Neural progenitor cell (in vitro differentiated cells): Measurements from ENCODE around the gene TSEN34. TPM values are rescaled to one million over a fixed set of nuclear protein-coding genes. Genes with fewer than 3 reads are reported as not detected.

Experiments used
- DNase-seq: peaks from one replicate; pipeline ENCODE4 v3.0.0-alpha.2; 2016; ENCODE audit warnings: low spot score
- H2AFZ ChIP-seq: fragments of 200-600 bp; sonication (generic); replicated peaks from 2 replicates; pipeline ENCODE4 v1.6.1; 2016; ENCODE audit warnings: antibody characterized with exemption
- H3F3A ChIP-seq: fragments of 200-600 bp; sonication (generic); 2 replicates; pipeline ENCODE4 v1.6.1; 2016; ENCODE audit warnings: antibody characterized with exemption, low read depth
- H3K27ac ChIP-seq: fragments of 200-600 bp; sonication (generic); 2 replicates; pipeline ENCODE4 v1.5.1; 2016; ENCODE audit warnings: mild to moderate bottlenecking
- H3K27me3 ChIP-seq: fragments of 200-600 bp; sonication (generic); 2 replicates; pipeline ENCODE4 v1.6.1; 2016; ENCODE audit warnings: mild to moderate bottlenecking, moderate library complexity
- H3K36me3 ChIP-seq: fragments of 200-600 bp; sonication (generic); 2 replicates; pipeline ENCODE4 v1.5.1; 2016
- H3K4me1 ChIP-seq: fragments of 200-600 bp; sonication (generic); 2 replicates; pipeline ENCODE4 v1.6.1; 2016; ENCODE audit warnings: mixed run types
- H3K4me2 ChIP-seq: fragments of 200-600 bp; sonication (generic); 2 replicates; pipeline ENCODE4 v1.6.1; 2016
- H3K4me3 ChIP-seq: fragments of 200-600 bp; sonication (generic); 2 replicates; pipeline ENCODE4 v1.5.1; 2016
- H3K79me2 ChIP-seq: fragments of 200-600 bp; sonication (generic); 2 replicates; pipeline ENCODE4 v1.6.1; 2016; ENCODE audit warnings: low read depth
- H3K9ac ChIP-seq: fragments of 200-600 bp; sonication (generic); 2 replicates; pipeline ENCODE4 v1.6.1; 2016
- H3K9me3 ChIP-seq: fragments of 200-600 bp; sonication (generic); 2 replicates; pipeline ENCODE4 v1.5.1; 2016; ENCODE audit warnings: low read depth
- H4K20me1 ChIP-seq: fragments of 200-600 bp; sonication (generic); 2 replicates; pipeline ENCODE4 v1.6.1; 2016; ENCODE audit warnings: low read depth
- H3K27ac Mint-ChIP-seq: 3 replicates; pipeline ENCODE4 v1.8.0; 2021; ENCODE audit warnings: mixed read lengths
- H3K27me3 Mint-ChIP-seq: 2 replicates; pipeline ENCODE4 v1.8.0; 2022; ENCODE audit warnings: low read depth, mild to moderate bottlenecking, inconsistent platforms, moderate library complexity, mixed read lengths; ENCODE audit not compliant: insufficient read depth
- H3K36me3 Mint-ChIP-seq: 3 replicates; pipeline ENCODE4 v1.8.0; 2021; ENCODE audit warnings: mixed read lengths
- H3K4me1 Mint-ChIP-seq: 3 replicates; pipeline ENCODE4 v1.8.0; 2021; ENCODE audit warnings: mixed read lengths
- H3K4me3 Mint-ChIP-seq: 3 replicates; pipeline ENCODE4 v1.8.0; 2021; ENCODE audit warnings: mild to moderate bottlenecking, moderate library complexity, mixed read lengths
- H3K9me3 Mint-ChIP-seq: 3 replicates; pipeline ENCODE4 v1.8.0; 2020; ENCODE audit warnings: mixed read lengths
- EZH2 ChIP-seq: fragments of 200-600 bp; sonication (generic); IDR thresholded peaks from 2 replicates; pipeline ENCODE4 v1.6.1; 2017; ENCODE audit warnings: antibody characterized with exemption, mild to moderate bottlenecking, moderate library complexity
- EZH2phosphoT487 ChIP-seq: fragments of 200-600 bp; sonication (generic); IDR thresholded peaks from 2 replicates; pipeline ENCODE4 v1.6.1; 2017; ENCODE audit warnings: antibody characterized with exemption
- total RNA-seq: library from RNA; depleted of rRNA; stranded (reverse); fragments of >200 nt; gene quantifications from 2 replicates; pipeline ENCODE4 v1.2.3, GENCODE V29; 2015; ENCODE audit warnings: low replicate concordance
- TF ChIP-seq, protein P1 (sequence below): fragments of 200-600 bp; sonication (generic); IDR thresholded peaks from 2 replicates; pipeline ENCODE4 v1.5.1; 2017; ENCODE audit warnings: antibody characterized with exemption, mild to moderate bottlenecking

Gene TSEN34
- total RNA-seq, 1 donor from 2014 or later: 10.3 TPM

DNA sequence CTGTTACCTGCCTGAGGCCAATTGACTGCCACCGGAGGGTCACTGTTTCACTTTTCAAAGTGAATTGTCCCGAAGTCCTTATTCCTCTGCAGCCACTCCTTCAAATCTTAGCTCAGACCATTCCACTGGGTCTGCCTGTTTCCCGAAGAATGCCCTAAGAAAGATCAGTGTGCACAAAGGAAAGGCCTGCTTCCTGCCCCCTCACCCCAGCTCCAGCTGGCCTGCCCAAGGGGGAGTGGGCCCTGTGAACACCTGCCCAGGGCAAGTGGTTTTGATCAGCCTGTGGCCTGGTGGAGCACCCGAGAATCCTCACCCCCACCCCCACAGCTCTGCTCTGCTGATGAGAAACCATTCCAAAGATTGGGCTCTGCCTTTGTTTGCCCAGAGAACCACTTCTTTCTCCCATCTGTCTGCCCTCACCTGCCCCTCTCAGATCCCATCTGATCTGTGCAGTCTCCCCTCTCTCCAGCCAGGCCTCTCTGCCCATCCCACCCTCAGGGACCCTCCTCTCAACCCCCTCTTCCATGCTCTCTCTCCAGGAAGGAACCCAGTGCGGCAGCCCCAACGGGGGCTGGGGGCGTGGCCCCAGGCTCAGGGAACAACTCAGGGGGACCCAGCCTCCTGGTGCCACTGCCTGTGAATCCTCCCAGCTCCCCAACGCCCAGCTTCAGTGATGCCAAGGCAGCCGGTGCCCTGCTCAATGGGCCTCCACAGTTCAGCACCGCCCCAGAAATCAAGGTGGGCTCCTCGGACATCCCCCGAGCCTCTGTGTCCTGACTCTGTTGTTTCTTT, 41.9 kb upstream of the TSEN34 start:
- Histone ChIP-seq H3K4me2 (no peak overlapping the region), H4K20me1 (peaks cover 27% of the 10 kb centered on the region), H3K4me1 (no peaks in the 10 kb centered on the region), H3K9ac (no peak overlapping the region), H3K36me3 (no peaks in the 10 kb centered on the region), H3K79me2 (no peaks in the 10 kb centered on the region), H3F3A (peaks cover 13% of the 10 kb centered on the region), H2AFZ (no peak overlapping the region), H3K27ac (no peak overlapping the region), H3K4me3 (no peak overlapping the region), H3K27me3 (no peaks in the 10 kb centered on the region), H3K9me3 (no peaks in the 10 kb centered on the region)
- H3K36me3 Mint-ChIP-seq: peaks cover 47% of the 10 kb centered on the region
- no peaks in the 10 kb centered on the region for H3K9me3 Mint-ChIP-seq
- H3K27me3 Mint-ChIP-seq: peaks cover 6% of the 10 kb centered on the region
- H3K27ac Mint-ChIP-seq: no peak overlapping the region
- DNase-seq: no peak
- TF ChIP-seq EZH2 (no peak), EZH2phosphoT487 (no peak)
- TF ChIP-seq, protein P1, sequence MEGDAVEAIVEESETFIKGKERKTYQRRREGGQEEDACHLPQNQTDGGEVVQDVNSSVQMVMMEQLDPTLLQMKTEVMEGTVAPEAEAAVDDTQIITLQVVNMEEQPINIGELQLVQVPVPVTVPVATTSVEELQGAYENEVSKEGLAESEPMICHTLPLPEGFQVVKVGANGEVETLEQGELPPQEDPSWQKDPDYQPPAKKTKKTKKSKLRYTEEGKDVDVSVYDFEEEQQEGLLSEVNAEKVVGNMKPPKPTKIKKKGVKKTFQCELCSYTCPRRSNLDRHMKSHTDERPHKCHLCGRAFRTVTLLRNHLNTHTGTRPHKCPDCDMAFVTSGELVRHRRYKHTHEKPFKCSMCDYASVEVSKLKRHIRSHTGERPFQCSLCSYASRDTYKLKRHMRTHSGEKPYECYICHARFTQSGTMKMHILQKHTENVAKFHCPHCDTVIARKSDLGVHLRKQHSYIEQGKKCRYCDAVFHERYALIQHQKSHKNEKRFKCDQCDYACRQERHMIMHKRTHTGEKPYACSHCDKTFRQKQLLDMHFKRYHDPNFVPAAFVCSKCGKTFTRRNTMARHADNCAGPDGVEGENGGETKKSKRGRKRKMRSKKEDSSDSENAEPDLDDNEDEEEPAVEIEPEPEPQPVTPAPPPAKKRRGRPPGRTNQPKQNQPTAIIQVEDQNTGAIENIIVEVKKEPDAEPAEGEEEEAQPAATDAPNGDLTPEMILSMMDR: no peak
- H3K4me1 Mint-ChIP-seq: peaks cover 2% of the 10 kb centered on the region
- no peak overlapping the region for H3K4me3 Mint-ChIP-seq

DNA sequence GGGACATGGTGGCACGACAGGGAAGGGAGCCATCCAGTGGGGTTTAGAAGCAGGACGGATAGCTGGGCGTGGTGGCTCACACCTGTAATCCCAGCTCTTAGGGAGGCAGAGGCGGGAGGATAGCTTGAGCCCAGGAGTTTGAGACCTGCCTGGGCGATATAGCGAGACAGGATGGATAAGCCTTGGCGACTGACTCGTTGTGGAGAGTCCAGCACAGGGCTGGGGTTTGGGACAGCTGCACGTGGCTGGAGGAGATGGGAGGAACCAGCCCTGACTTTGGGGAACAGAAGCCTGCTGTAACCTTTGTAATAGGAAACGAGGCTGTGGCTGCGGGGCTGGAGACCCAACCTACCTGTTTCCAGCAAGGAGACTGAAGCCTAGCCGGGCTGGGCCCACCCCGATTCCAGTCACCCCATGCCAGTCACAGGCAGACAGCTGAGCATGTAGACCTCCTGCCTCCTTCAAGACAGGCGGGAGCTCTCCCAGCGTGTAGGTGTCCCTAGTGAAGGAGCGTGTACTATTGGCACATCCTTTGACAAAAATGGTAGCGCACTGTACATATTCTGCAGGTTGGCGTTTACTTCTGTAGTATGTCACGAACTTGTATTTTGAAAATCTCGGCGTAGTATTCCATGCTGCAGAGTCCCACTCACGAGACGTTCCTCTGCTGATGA, 39.6 kb upstream of the TSEN34 start:
- TF ChIP-seq EZH2phosphoT487 (no peak), EZH2 (no peak)
- TF ChIP-seq, protein P1: no peak

DNA sequence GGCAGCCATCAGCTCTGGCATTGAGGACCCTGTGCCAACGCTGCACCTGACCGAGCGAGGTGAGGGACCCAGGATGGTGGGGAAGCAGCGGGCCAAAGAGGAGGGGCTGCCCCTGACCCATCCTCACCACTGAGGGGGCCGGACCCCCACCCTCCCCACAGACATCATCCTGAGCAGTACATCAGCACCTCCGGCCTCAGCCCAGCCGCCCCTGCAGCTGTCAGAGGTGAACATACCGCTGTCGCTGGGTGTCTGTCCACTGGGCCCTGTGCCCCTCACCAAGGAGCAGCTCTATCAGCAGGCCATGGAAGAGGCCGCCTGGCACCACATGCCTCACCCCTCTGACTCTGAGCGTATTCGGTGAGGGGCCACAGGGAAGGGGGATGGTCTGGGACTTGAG, 38.8 kb upstream of the TSEN34 start:
- no peak for DNase-seq
- H3K9ac ChIP-seq: no peak overlapping the region
- no peaks in the 10 kb centered on the region for H3K79me2 ChIP-seq
- peaks cover 30% of the 10 kb centered on the region for H3F3A ChIP-seq
- H4K20me1 ChIP-seq: peaks cover 33% of the 10 kb centered on the region
- H3K4me3 Mint-ChIP-seq: no peak overlapping the region
- no peaks in the 10 kb centered on the region for H3K4me1 ChIP-seq
- H3K27me3 ChIP-seq: no peaks in the 10 kb centered on the region
- peaks cover 2% of the 10 kb centered on the region for H3K4me1 Mint-ChIP-seq
- H2AFZ ChIP-seq: no peak overlapping the region
- no peak for TF ChIP-seq EZH2phosphoT487
- H3K9me3 ChIP-seq: no peaks in the 10 kb centered on the region
- no peak overlapping the region for H3K27ac ChIP-seq
- no peaks in the 10 kb centered on the region for H3K9me3 Mint-ChIP-seq
- peaks cover 4% of the 10 kb centered on the region for H3K27me3 Mint-ChIP-seq
- no peak overlapping the region for H3K4me3 ChIP-seq
- no peak overlapping the region for H3K27ac Mint-ChIP-seq
- H3K36me3 Mint-ChIP-seq: peaks cover 37% of the 10 kb centered on the region
- no peak overlapping the region for H3K4me2 ChIP-seq
- no peaks in the 10 kb centered on the region for H3K36me3 ChIP-seq

More for the DNA sequence above, 39.6 kb upstream of the TSEN34 start:
- H4K20me1 ChIP-seq: peaks cover 37% of the 10 kb centered on the region
- H3K9me3 ChIP-seq: no peaks in the 10 kb centered on the region
- peaks cover 25% of the 10 kb centered on the region for H3F3A ChIP-seq
- no peaks in the 10 kb centered on the region for H3K79me2 ChIP-seq
- Mint-ChIP-seq H3K27ac (peak overlapping the region; percentile 74), H3K36me3 (peaks cover 41% of the 10 kb centered on the region), H3K4me3 (peak overlapping the region; percentile 13), H3K4me1 (peaks cover 2% of the 10 kb centered on the region), H3K9me3 (no peaks in the 10 kb centered on the region), H3K27me3 (peaks cover 4% of the 10 kb centered on the region)
- DNase-seq: no peak
- no peak overlapping the region for H2AFZ ChIP-seq
- H3K36me3 ChIP-seq: no peaks in the 10 kb centered on the region
- no peaks in the 10 kb centered on the region for H3K4me1 ChIP-seq
- H3K9ac ChIP-seq: no peak overlapping the region
- no peaks in the 10 kb centered on the region for H3K27me3 ChIP-seq
- no peak overlapping the region for H3K4me2 ChIP-seq
- H3K4me3 ChIP-seq: no peak overlapping the region
- H3K27ac ChIP-seq: no peak overlapping the region
